ENCODE measurements around the gene ALG3.

DNA sequence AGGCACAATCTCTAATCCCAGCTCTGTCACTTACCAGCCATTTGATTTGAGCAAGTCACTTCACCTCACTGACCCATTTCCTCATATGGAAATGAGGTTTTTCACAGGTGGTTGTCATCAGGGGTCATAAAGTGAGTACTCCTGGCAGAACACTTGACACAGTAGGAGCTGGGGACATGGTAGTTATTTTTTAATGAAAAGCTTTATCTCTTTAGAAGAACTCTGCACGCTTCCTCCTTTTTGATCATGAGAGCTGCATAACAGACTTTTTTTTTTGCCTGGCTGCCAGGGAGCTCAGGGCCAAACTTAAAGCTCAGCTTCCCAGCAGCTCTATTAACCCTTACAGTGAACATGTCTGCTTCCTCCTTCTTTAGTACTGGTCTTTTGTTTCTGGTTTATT is 11.0 kb downstream of the ALG3 start:
- no peak for TF ChIP-seq CTCF (IDR thresholded peaks at IDR 0.05)
- no peak for TF ChIP-seq EP300 (IDR thresholded peaks at IDR 0.05)
- TF ChIP-seq POLR2A (IDR thresholded peaks at IDR 0.05), result no peak

Data from suprapubic skin (tissue), 3 donors.